ENCODE data around the gene LTB4R2. TPM values are rescaled to one million over a fixed set of nuclear protein-coding genes. Genes with fewer than 3 reads are reported as not detected.
A peak's percentile ranks its signal among the peaks of the same experiment; 100 is the strongest.

Gene LTB4R2
- total RNA-seq, 1 donor from 2014 or later: 6.4 TPM

GRCh38 chr14:24268225-24268624 is 41.7 kb upstream of the LTB4R2 start:
- intact Hi-C loops (cut with DNase I): no loop called here
- H3K9me3 ChIP-seq: no peaks in the 10 kb centered on the region
- DNase-seq (no peak), ATAC-seq (no peak)
- H3K27me3 ChIP-seq: no peaks in the 10 kb centered on the region
- H3K36me3 ChIP-seq: peaks cover 40% of the 10 kb centered on the region
- H3K4me1 ChIP-seq: peaks cover 20% of the 10 kb centered on the region
- H3K4me3 ChIP-seq: no peak overlapping the region
- no peak overlapping the region for H3K27ac ChIP-seq
- no peak for TF ChIP-seq CTCF (IDR thresholded peaks at IDR 0.05)

- Histone ChIP-seq H3K27me3 (no peaks in the 10 kb centered on the region), H3K4me1 (peaks cover 28% of the 10 kb centered on the region), H3K4me3 (no peak overlapping the region), H3K27ac (no peak overlapping the region), H3K9me3 (no peaks in the 10 kb centered on the region), H3K36me3 (peaks cover 40% of the 10 kb centered on the region)
- DNase-seq: no peak
- no peak for ATAC-seq
- TF ChIP-seq CTCF (IDR thresholded peaks at IDR 0.05): no peak
- intact Hi-C loops (cut with DNase I): no loop called here
Observed at GRCh38 chr14:24269368-24269767, 40.6 kb upstream of the LTB4R2 start.

GRCh38 chr14:24269910-24270536 is 39.9 kb upstream of the LTB4R2 start:
- intact Hi-C loops (cut with DNase I): no loop called here
- Histone ChIP-seq H3K36me3 (peaks cover 38% of the 10 kb centered on the region), H3K4me3 (no peak overlapping the region), H3K9me3 (no peaks in the 10 kb centered on the region), H3K4me1 (peaks cover 32% of the 10 kb centered on the region), H3K27me3 (no peaks in the 10 kb centered on the region), H3K27ac (no peak overlapping the region)
- ATAC-seq (no peak), DNase-seq (no peak)
- TF ChIP-seq CTCF (IDR thresholded peaks at IDR 0.05): no peak

- Histone ChIP-seq H3K4me1 (peaks cover 37% of the 10 kb centered on the region), H3K4me3 (peak overlapping the region; percentile 95), H3K9me3 (no peaks in the 10 kb centered on the region), H3K36me3 (peaks cover 32% of the 10 kb centered on the region), H3K27me3 (no peaks in the 10 kb centered on the region), H3K27ac (peak overlapping the region; percentile 100)
- no peak for DNase-seq
- no peak for ATAC-seq
- no peak for TF ChIP-seq CTCF (IDR thresholded peaks at IDR 0.05)
- intact Hi-C loops (cut with DNase I): no loop called here
Observed at GRCh38 chr14:24270537-24271133, 39.3 kb upstream of the LTB4R2 start.

- no peaks in the 10 kb centered on the region for H3K27me3 ChIP-seq
- H3K27ac ChIP-seq: peak within 1 kb of the TSS; percentile 100
- TF ChIP-seq CTCF (IDR thresholded peaks at IDR 0.05): peak; percentile 69
- peaks cover 27% of the 10 kb centered on the region for H3K36me3 ChIP-seq
- no peaks in the 10 kb centered on the region for H3K9me3 ChIP-seq
- ATAC-seq: peak; percentile 92
- H3K4me1 ChIP-seq: peaks cover 37% of the 10 kb centered on the region
- peak; percentile 96 for DNase-seq
- peak within 1 kb of the TSS; percentile 95 for H3K4me3 ChIP-seq
- intact Hi-C loops (cut with DNase I): no loop called here
Observed at GRCh38 chr14:24271134-24271833, 38.7 kb upstream of the LTB4R2 start, which contains the start of gene RABGGTA. TSS of gene RABGGTA (minus strand) at chr14:24271597. CDS start at chr14:24271115, 482 bp downstream.

Measured in upper lobe of right lung (tissue), 1 donor.